Endothelial cell of umbilical vein (primary cell): ENCODE data around the gene KIFC3. TPM values are rescaled to one million over a fixed set of nuclear protein-coding genes. Genes with fewer than 3 reads are reported as not detected.

Experiments used
- BruUV-seq: library from RNA; stranded (reverse); fragments of 400-500 nt; replicated peaks from 2 replicates; lab custom pipeline; 2021; lab: Mats Ljungman, UMichigan
- CTCF ChIA-PET: fragments of 300-600, 350-600 bp; sonication (Branson Sonifier 250); formaldehyde crosslinking; loops from one replicate; lab custom pipeline; 2021; ENCODE audit warnings: antibody characterized with exemption, inconsistent platforms; lab: Charles Lee
- POLR2A ChIA-PET: fragments of 300-600, 350-600 bp; sonication (Branson Sonifier 250); formaldehyde crosslinking; loops from one replicate; lab custom pipeline; 2021; ENCODE audit warnings: antibody characterized with exemption, inconsistent platforms; lab: Charles Lee
- DNase-seq: peaks from one replicate; pipeline ENCODE4 v3.0.0-alpha.2; 2011; ENCODE audit warnings: low read depth, low spot score
- FAIRE-seq: peaks from 2 replicates; lab custom pipeline; 2011; peaks lifted over from hg19 to GRCh38; lab: Jason Lieb, UNC
- H2AFZ ChIP-seq: 2 replicates; pipeline ENCODE4 v1.6.0; 2012; ENCODE audit warnings: low read depth, low read length, control low read depth, inconsistent platforms
- H3K27ac ChIP-seq: 2 replicates; pipeline ENCODE4 v1.5.1; 2011; ENCODE audit warnings: low read depth, mild to moderate bottlenecking, control low read depth, low read length, moderate library complexity; ENCODE audit not compliant: insufficient read depth
- H3K27me3 ChIP-seq, 2 experiments: 2 replicates each; pipeline versions ENCODE4 v1.6.0 to v1.6.1; 2011; ENCODE audit warnings: low read length in 2 of 2, mixed read lengths in 1 of 2; ENCODE audit not compliant: control insufficient read depth in 2 of 2, insufficient read depth in 2 of 2
- H3K36me3 ChIP-seq, 2 experiments: 2 replicates in 1 of 2; 3 replicates in 1 of 2; pipeline ENCODE4 v1.5.1; 2011; ENCODE audit warnings: low read length in 2 of 2, mild to moderate bottlenecking in 1 of 2, moderate library complexity in 1 of 2; ENCODE audit not compliant: control insufficient read depth in 2 of 2, insufficient read depth in 2 of 2; ENCODE audit errors: extremely low read depth in 1 of 2
- H3K4me1 ChIP-seq: 3 replicates; pipeline ENCODE4 v1.5.1; 2011; ENCODE audit warnings: mild to moderate bottlenecking, low read length; ENCODE audit not compliant: control insufficient read depth, insufficient read depth; ENCODE audit errors: extremely low read depth
- H3K4me2 ChIP-seq: 2 replicates; pipeline ENCODE4 v1.6.1; 2011; ENCODE audit warnings: low read length, control low read depth, mixed read lengths; ENCODE audit not compliant: insufficient read depth
- H3K4me3 ChIP-seq, 3 experiments: fragments of 200-600 bp in 1 of 3; sonication (generic), shearing (Covaris generic) in 1 of 3; replicated peaks in 1 of 3; 2 replicates each; pipeline ENCODE4 v1.5.1; 2011 to 2016; ENCODE audit warnings: control low read depth in 3 of 3, low read length in 3 of 3, mild to moderate bottlenecking in 2 of 3, inconsistent platforms in 1 of 3, low read depth in 1 of 3, moderate library complexity in 1 of 3; ENCODE audit not compliant: insufficient read depth in 1 of 3
- H3K79me2 ChIP-seq: 2 replicates; pipeline ENCODE4 v1.6.0; 2012; ENCODE audit warnings: low read length, inconsistent platforms; ENCODE audit not compliant: control insufficient read depth, insufficient read depth
- H3K9ac ChIP-seq: replicated peaks from 2 replicates; pipeline ENCODE3; 2011; ENCODE audit warnings: low read length, control low read depth; ENCODE audit not compliant: insufficient read depth; ENCODE audit errors: extremely low read depth
- H3K9me1 ChIP-seq: replicated peaks from 3 replicates; pipeline ENCODE4 v1.6.0; 2011; ENCODE audit warnings: mild to moderate bottlenecking, low read length; ENCODE audit not compliant: control insufficient read depth, insufficient read depth; ENCODE audit errors: extremely low read depth
- H3K9me3 ChIP-seq: replicated peaks from 2 replicates; pipeline ENCODE4 v1.5.1; 2012; ENCODE audit warnings: low read length, inconsistent platforms; ENCODE audit not compliant: control insufficient read depth, insufficient read depth
- H4K20me1 ChIP-seq: replicated peaks from 2 replicates; pipeline ENCODE3; 2011; ENCODE audit warnings: mild to moderate bottlenecking, low read length; ENCODE audit not compliant: control insufficient read depth, insufficient read depth; ENCODE audit errors: extremely low read depth
- EZH2 ChIP-seq: IDR thresholded peaks from 2 replicates; pipeline ENCODE4 v1.6.1; 2012; ENCODE audit warnings: borderline replicate concordance, low read depth, mild to moderate bottlenecking, moderate library complexity, low read length, inconsistent platforms; ENCODE audit not compliant: severe bottlenecking
- FOS ChIP-seq: IDR thresholded peaks from 2 replicates; pipeline ENCODE4 v1.6.1; 2011; ENCODE audit warnings: mild to moderate bottlenecking, low read length, moderate library complexity, borderline replicate concordance; ENCODE audit not compliant: insufficient read depth
- GATA2 ChIP-seq: IDR thresholded peaks from 2 replicates; pipeline ENCODE4 v1.7.0; 2011; ENCODE audit warnings: low read depth, mild to moderate bottlenecking, moderate library complexity, mixed read lengths, low read length; ENCODE audit not compliant: insufficient read length, insufficient read depth
- JUN ChIP-seq: IDR thresholded peaks from 2 replicates; pipeline ENCODE4 v1.6.1; 2011; ENCODE audit warnings: borderline replicate concordance, low read depth; ENCODE audit not compliant: insufficient read length, insufficient read depth
- MYC ChIP-seq: IDR thresholded peaks from one replicate; pipeline ENCODE4 v1.6.1; 2011; ENCODE audit warnings: mild to moderate bottlenecking, low read depth, low read length
- POLR2A ChIP-seq: IDR thresholded peaks from 2 replicates; pipeline ENCODE4 v1.6.1; 2012; ENCODE audit warnings: low read depth, mild to moderate bottlenecking, control low read depth, low read length
- POLR2AphosphoS5 ChIP-seq: IDR thresholded peaks from 2 replicates; pipeline ENCODE4 v1.6.1; 2012; ENCODE audit warnings: low read depth, mild to moderate bottlenecking, control low read depth, low read length, moderate library complexity; ENCODE audit not compliant: insufficient read depth
- dilution Hi-C: fragments of 300-500 bp; cut with MboI; formaldehyde crosslinking; loops from one replicate; pipeline ENCODE4 v1.15.0; 2019; ENCODE audit warnings: low sequenced_read_pairs; ENCODE audit not compliant: extremely low pct_ligation_motif_present
- intact Hi-C: fragments of 100-400 bp; cut with micrococcal nuclease; formaldehyde crosslinking; loops from one replicate; pipeline ENCODE4 v1.10.0; 2022
- polyA plus RNA-seq, 4 experiments: library from polyadenylated mRNA; depleted of rRNA in 3 of 4; stranded (reverse) in 3 of 4; unstranded in 1 of 4; fragments of >200 nt; gene quantifications; 2 replicates each; pipeline versions ENCODE4 v1.2.1 to v1.2.3, GENCODE V29; 2011 to 2012; ENCODE audit warnings: missing spikeins in 1 of 4
- total RNA-seq: library from RNA; stranded (reverse); gene quantifications from 2 replicates; pipeline ENCODE4 v1.2.3, GENCODE V29; 2021
- TF ChIP-seq, protein P1 (sequence below): IDR thresholded peaks from 2 replicates; pipeline ENCODE4 v1.6.1; 2011; ENCODE audit not compliant: insufficient read depth, insufficient read length
- TF ChIP-seq, protein P2 (sequence below), 2 donors: IDR thresholded peaks; 1 replicate in 1 of 2; 2 replicates in 1 of 2; pipeline ENCODE4 v1.5.1; 2011; ENCODE audit warnings: low read length in 2 of 2, mild to moderate bottlenecking in 2 of 2, moderate library complexity in 2 of 2, control low read depth in 1 of 2, inconsistent platforms in 1 of 2, low read depth in 1 of 2; ENCODE audit not compliant: insufficient read depth in 1 of 2; ENCODE audit errors: extremely low read depth in 1 of 2

KIFC3 gene
- total and polyA plus RNA-seq, 2 donors (not counting 3 experiments of a cell fraction or from before 2014, with no cell fraction given) = 36.3 to 62.2 TPM

GRCh38 chr16:57781741-57782606 lies 20.3 kb downstream of the KIFC3 start:
- ChIA-PET POLR2A (no interaction called here), CTCF (interaction anchor here (1.5 kb wide), 1 partner anchor 16 kb away, joined by 4 read pairs; no protein-coding TSS in a partner anchor)
- H3K36me3 ChIP-seq = peaks cover 0 to 12% of the 10 kb centered on the region in 2 experiments
- FAIRE-seq = no peak
- no peak overlapping the region for H2AFZ ChIP-seq
- no peak overlapping the region for H3K4me3 ChIP-seq
- H3K4me1 ChIP-seq = peaks cover 2% of the 10 kb centered on the region
- no peak overlapping the region for H3K9ac ChIP-seq
- no peak for DNase-seq
- no peaks in the 10 kb centered on the region for H4K20me1 ChIP-seq
- H3K9me3 ChIP-seq = no peaks in the 10 kb centered on the region
- no TSS peak for BruUV-seq
- no peaks in the 10 kb centered on the region for H3K27me3 ChIP-seq
- no peaks in the 10 kb centered on the region for H3K79me2 ChIP-seq
- intact Hi-C loops (no loop called here), dilution Hi-C loops (no loop called here)
- TF ChIP-seq JUN (peak; percentile 72), POLR2A (no peak), GATA2 (no peak), MYC (no peak), POLR2AphosphoS5 (no peak), FOS (peak; percentile 30), EZH2 (no peak)
- TF ChIP-seq, protein P1, sequence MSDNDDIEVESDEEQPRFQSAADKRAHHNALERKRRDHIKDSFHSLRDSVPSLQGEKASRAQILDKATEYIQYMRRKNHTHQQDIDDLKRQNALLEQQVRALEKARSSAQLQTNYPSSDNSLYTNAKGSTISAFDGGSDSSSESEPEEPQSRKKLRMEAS = no peak
- TF ChIP-seq, protein P2, sequence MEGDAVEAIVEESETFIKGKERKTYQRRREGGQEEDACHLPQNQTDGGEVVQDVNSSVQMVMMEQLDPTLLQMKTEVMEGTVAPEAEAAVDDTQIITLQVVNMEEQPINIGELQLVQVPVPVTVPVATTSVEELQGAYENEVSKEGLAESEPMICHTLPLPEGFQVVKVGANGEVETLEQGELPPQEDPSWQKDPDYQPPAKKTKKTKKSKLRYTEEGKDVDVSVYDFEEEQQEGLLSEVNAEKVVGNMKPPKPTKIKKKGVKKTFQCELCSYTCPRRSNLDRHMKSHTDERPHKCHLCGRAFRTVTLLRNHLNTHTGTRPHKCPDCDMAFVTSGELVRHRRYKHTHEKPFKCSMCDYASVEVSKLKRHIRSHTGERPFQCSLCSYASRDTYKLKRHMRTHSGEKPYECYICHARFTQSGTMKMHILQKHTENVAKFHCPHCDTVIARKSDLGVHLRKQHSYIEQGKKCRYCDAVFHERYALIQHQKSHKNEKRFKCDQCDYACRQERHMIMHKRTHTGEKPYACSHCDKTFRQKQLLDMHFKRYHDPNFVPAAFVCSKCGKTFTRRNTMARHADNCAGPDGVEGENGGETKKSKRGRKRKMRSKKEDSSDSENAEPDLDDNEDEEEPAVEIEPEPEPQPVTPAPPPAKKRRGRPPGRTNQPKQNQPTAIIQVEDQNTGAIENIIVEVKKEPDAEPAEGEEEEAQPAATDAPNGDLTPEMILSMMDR (IDR thresholded peaks at IDR 0.05; ENCODE audit: extremely low read depth in 1 of 2, insufficient read depth in 1 of 2, low read depth in 1 of 2, low read length in 2 of 2) = no peak
- H3K4me2 ChIP-seq = no peak overlapping the region
- no peaks in the 10 kb centered on the region for H3K9me1 ChIP-seq
- H3K27ac ChIP-seq = peak overlapping the region; percentile 33
